Body of pancreas (tissue), 4 donors: Measurements from ENCODE around the gene MED15. TPM values are rescaled to one million over a fixed set of nuclear protein-coding genes. Genes with fewer than 3 reads are reported as not detected.

ENCODE experiments used
- ATAC-seq: fragments of 150-250 bp; one replicate; pipeline ENCODE4 v1.9.1; 2016
- DNase-seq, 4 donors: peaks; one replicate each; pipeline ENCODE4 v3.0.0-alpha.2; 2019
- H3K27ac ChIP-seq, 4 donors: fragments of 200-600 bp; sonication (generic); 1 replicate in 3 of 4; 2 replicates in 1 of 4; pipeline versions ENCODE4 v1.5.1 to v1.6.1; 2016 to 2019; ENCODE audit warnings: mild to moderate bottlenecking in 1 of 4, mixed read lengths in 1 of 4, moderate library complexity in 1 of 4
- H3K27me3 ChIP-seq, 2 donors: fragments of 200-600 bp; sonication (generic); one replicate each; pipeline ENCODE4 v1.6.0; 2016; ENCODE audit warnings: mild to moderate bottlenecking in 1 of 2
- H3K36me3 ChIP-seq, 2 donors: fragments of 200-600 bp; sonication (generic); replicated peaks in 1 of 2; 2 replicates each; pipeline ENCODE4 v1.5.1; 2016; ENCODE audit warnings: low read depth in 2 of 2; ENCODE audit not compliant: insufficient read depth in 1 of 2
- H3K4me1 ChIP-seq: fragments of 200-600 bp; sonication (generic); one replicate; pipeline ENCODE4 v1.6.0; 2016
- H3K4me3 ChIP-seq, 2 donors: fragments of 200-600 bp; sonication (generic); 1 replicate in 1 of 2; 2 replicates in 1 of 2; pipeline ENCODE4 v1.5.1; 2016 to 2019
- H3K9me3 ChIP-seq, 3 donors: fragments of 200-600 bp; sonication (generic); 1 replicate in 2 of 3; 2 replicates in 1 of 3; pipeline ENCODE4 v1.5.1; 2016
- POLR2A ChIP-seq, 3 donors: fragments of 450-650 bp; IDR thresholded peaks; one replicate each; pipeline ENCODE4 v1.6.1; 2016; ENCODE audit warnings: antibody characterized with exemption in 3 of 3, mild to moderate bottlenecking in 2 of 3
- WGBS, 2 donors: methylation state at CpG; one replicate each; pipeline ENCODE4 v1.1.5; 2017; 5-methylcytosine and 5-hydroxymethylcytosine counted together
- intact Hi-C: fragments of 100-400 bp; cut with DNase I; formaldehyde crosslinking; loops from one replicate; pipeline ENCODE4 v1.15.1; 2023
- total RNA-seq, 2 donors: library from RNA; depleted of rRNA; stranded (reverse); fragments of >200 nt; gene quantifications; one replicate each; pipeline ENCODE4 v1.1.0, GENCODE V29; 2016
- TF ChIP-seq, protein P1 (sequence below), 7 experiments: fragments of 450-650 bp in 4 of 7; fragments of 200-600 bp in 3 of 7; sonication (generic) in 3 of 7; IDR thresholded peaks; one replicate each; pipeline ENCODE4 v1.5.1; 2016 to 2019; ENCODE audit warnings: antibody characterized with exemption in 7 of 7

Gene MED15
- total RNA-seq, 2 donors from 2014 or later: 31.6 to 36.9 TPM

DNA sequence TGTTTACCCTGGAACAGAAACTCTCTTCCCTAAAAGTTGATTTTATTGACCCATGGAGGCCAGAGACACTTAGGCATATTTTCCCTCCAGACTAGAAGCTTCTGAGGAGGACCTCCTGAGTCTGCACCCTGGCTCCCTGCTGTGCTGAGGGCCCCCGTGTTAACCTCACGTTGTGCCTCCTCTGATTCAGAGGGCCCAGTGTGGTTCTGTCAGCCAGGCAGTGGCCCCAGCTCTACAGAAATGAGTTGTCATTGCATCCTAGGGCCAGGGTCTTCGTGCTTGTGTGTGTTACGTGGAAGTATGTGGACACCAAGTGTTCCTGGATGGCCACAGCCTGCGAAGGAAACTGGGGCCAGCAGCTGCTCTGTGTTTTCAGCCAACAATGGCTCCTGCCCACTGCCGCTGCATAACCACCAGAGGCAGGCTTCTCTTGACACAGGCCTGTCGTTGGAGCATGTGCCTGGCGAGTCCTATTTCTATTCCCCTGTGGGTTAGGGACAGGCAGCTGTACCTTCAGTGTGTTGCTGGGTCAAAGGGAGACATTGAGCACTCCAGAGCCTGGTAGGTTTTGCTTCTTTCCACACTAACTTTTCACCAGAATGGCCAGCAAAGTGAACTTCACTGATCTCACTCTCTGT is 44.5 kb downstream of the MED15 start:
- intact Hi-C loops: no loop called here
- TF ChIP-seq, protein P1, sequence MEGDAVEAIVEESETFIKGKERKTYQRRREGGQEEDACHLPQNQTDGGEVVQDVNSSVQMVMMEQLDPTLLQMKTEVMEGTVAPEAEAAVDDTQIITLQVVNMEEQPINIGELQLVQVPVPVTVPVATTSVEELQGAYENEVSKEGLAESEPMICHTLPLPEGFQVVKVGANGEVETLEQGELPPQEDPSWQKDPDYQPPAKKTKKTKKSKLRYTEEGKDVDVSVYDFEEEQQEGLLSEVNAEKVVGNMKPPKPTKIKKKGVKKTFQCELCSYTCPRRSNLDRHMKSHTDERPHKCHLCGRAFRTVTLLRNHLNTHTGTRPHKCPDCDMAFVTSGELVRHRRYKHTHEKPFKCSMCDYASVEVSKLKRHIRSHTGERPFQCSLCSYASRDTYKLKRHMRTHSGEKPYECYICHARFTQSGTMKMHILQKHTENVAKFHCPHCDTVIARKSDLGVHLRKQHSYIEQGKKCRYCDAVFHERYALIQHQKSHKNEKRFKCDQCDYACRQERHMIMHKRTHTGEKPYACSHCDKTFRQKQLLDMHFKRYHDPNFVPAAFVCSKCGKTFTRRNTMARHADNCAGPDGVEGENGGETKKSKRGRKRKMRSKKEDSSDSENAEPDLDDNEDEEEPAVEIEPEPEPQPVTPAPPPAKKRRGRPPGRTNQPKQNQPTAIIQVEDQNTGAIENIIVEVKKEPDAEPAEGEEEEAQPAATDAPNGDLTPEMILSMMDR (IDR thresholded peaks at IDR 0.05): peak; percentile 42 to 75 (median 66)
- no peak for TF ChIP-seq POLR2A (IDR thresholded peaks at IDR 0.05)
- peak overlapping the region; percentile 76 to 90 (median 86) for H3K27ac ChIP-seq
- H3K9me3 ChIP-seq: no peaks in the 10 kb centered on the region
- H3K27me3 ChIP-seq: no peaks in the 10 kb centered on the region
- H3K4me3 ChIP-seq: no peak overlapping the region
- 30% methylated on average over 8 of the region's 8 CpGs; no CpG with 5 or more reads in 1 of the 2 donors for WGBS, 2 donors
- peak; percentile 80 for ATAC-seq
- H3K36me3 ChIP-seq: peaks cover 0 to 2% of the 10 kb centered on the region in 2 donors
- DNase-seq: peak; percentile 77 to 85 (median 84)
- H3K4me1 ChIP-seq: peaks cover 34% of the 10 kb centered on the region

DNA sequence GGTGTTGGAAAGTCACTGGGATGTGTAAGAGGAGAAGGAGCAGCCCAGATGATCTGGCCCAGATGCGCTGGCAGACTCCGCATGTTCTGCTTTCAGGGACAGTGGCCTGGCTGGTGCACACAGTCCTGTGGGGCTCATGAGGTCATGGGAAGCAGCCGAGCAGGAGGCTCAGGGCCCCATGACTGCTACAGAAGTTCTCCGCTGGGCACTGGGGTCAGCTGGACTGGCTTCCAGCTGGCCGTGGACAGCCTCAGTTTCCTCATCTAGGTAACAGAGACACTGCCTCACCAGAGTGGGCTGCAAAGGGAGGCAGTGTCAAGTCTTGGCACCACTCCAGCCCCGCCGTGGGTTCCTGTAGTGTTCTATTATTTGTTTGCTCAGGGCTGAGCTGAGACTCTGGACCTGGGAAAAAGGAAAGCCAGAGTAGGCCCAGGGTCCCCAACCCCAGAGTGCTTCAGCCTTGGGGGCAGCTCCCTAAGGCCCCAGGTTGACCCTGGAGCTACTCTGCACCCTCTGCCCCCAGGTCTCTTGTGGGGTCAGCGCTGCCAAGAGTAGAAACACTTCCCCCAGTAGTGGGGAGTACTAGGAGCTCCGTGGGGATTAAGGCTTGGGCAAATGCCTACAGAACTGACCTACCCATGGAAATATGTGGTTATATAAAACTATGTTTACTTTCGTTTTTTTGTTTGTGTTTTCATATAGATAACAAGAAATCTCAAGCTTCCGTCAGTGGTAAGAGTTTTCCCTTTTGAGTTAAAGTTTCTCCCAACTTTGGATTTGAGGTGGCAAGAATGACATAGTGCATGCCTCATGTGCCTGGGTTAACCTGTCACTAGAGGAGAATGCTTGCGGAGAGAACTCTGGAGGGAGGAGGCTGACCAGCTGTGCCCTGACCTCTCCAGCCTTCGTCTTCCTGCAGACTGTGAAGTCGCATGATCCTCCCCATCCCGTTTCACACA is 45.3 kb downstream of the MED15 start:
- no peak for TF ChIP-seq POLR2A (IDR thresholded peaks at IDR 0.05)
- TF ChIP-seq, protein P1 (IDR thresholded peaks at IDR 0.05): no peak
- peaks cover 42% of the 10 kb centered on the region for H3K4me1 ChIP-seq
- no peaks in the 10 kb centered on the region for H3K9me3 ChIP-seq
- intact Hi-C loops: no loop called here
- no peak overlapping the region for H3K4me3 ChIP-seq
- no peaks in the 10 kb centered on the region for H3K27me3 ChIP-seq
- peak; percentile 56 to 74 (median 68) for DNase-seq
- H3K27ac ChIP-seq: peak overlapping the region; percentile 76 to 90 (median 86)
- peak; percentile 60 for ATAC-seq
- 27 to 35% methylated on average over 12 to 15 of the region's 15 CpGs for WGBS, 2 donors
- peaks cover 0 to 2% of the 10 kb centered on the region in 2 donors for H3K36me3 ChIP-seq

DNA sequence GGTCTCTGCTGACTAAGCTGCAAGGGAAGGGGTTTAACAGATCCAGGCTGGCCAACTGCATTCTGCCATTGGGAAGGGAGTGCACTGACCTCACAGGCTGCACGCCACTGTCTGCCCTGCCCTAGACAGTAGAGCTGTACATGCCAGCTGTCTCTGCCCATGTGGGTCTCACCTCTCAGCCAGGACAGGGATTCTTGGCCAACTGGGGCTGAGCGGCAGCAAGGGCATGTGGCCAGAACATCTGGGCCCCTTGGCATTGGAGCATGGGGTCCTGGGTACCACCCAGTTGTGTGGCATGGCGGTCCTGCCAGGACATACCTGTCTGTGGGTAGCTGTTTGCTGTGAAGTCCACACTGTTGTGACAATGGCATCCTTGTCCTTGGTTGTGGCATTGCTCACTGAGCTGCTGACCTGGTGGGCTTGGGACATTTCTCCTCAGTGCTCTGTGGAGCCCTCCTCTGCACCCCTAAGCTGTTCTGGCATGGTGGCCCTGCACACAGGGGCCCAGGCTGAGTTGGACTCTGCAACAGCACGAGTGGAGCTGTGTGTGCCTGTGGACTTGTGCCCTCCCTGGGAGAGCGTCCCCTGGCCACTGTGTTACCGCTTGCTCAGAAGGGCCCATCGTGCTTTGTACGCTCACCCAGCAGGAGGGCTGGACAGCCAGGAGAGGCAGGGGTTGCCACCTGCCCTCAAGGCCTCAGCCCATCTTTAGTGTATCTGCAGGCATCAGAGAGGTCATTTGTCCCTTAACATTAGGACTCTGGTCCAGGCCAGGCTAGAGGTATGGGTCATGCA is 46.7 kb downstream of the MED15 start:
- peaks cover 0 to 2% of the 10 kb centered on the region in 2 donors for H3K36me3 ChIP-seq
- peak overlapping the region; percentile 11 to 90 (median 86) for H3K27ac ChIP-seq
- no peak for ATAC-seq
- intact Hi-C loops: no loop called here
- H3K4me1 ChIP-seq: peaks cover 42% of the 10 kb centered on the region
- no peak for DNase-seq
- TF ChIP-seq, protein P1 (IDR thresholded peaks at IDR 0.05): no peak
- TF ChIP-seq POLR2A (IDR thresholded peaks at IDR 0.05): no peak
- H3K9me3 ChIP-seq: no peaks in the 10 kb centered on the region
- 92 to 97% methylated on average over 6 to 8 of the region's 8 CpGs for WGBS, 2 donors
- H3K4me3 ChIP-seq: no peak overlapping the region
- no peaks in the 10 kb centered on the region for H3K27me3 ChIP-seq

DNA sequence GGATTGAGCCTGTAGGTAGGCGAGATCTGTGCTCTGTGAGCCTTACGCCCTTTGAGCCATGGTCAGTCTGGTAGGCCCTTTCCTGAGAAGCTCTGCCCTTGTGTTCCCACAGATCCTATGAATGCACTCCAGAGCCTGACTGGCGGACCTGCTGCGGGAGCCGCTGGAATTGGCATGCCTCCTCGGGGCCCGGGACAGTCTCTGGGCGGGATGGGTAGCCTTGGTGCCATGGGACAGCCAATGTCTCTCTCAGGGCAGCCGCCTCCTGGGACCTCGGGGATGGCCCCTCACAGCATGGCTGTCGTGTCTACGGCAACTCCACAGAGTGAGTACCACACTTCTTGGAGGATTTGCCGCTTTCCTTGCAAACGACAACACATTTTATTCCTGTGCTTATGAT is 47.4 kb downstream of the MED15 start:
- intact Hi-C loops: no loop called here
- Histone ChIP-seq H3K36me3 (peaks cover 0 to 2% of the 10 kb centered on the region in 2 donors), H3K4me3 (no peak overlapping the region), H3K9me3 (no peaks in the 10 kb centered on the region), H3K27ac (no peak overlapping the region), H3K4me1 (peaks cover 42% of the 10 kb centered on the region), H3K27me3 (no peaks in the 10 kb centered on the region)
- DNase-seq: no peak
- WGBS, 2 donors: 94 to 95% methylated on average over 9 to 13 of the region's 14 CpGs
- no peak for ATAC-seq
- TF ChIP-seq POLR2A (IDR thresholded peaks at IDR 0.05): no peak
- TF ChIP-seq, protein P1 (IDR thresholded peaks at IDR 0.05): no peak
